Omental fat pad (tissue), 4 donors: ENCODE results near the gene KLF3. TPM values are rescaled to one million over a fixed set of nuclear protein-coding genes. Genes with fewer than 3 reads are reported as not detected.

Source experiments
- ATAC-seq: fragments of 150-250 bp; one replicate; pipeline ENCODE4 v1.9.1; 2016; ENCODE audit warnings: mild to moderate bottlenecking, moderate library complexity; ENCODE audit not compliant: low FRiP score
- DNase-seq: peaks from one replicate; pipeline ENCODE4 v3.0.0-alpha.2; 2019; ENCODE audit warnings: low spot score
- total RNA-seq, 4 donors: library from RNA; depleted of rRNA; stranded (reverse); fragments of >200 nt; gene quantifications; one replicate each; pipeline ENCODE4 v1.1.0, GENCODE V29; 2016
- TF ChIP-seq, protein P1 (sequence below), 3 donors: fragments of 450-650 bp; IDR thresholded peaks; one replicate each; pipeline ENCODE4 v1.5.1; 2016 to 2017; ENCODE audit warnings: antibody characterized with exemption in 3 of 3, mild to moderate bottlenecking in 3 of 3, moderate library complexity in 2 of 3

KLF3 gene
- total RNA-seq, result 10 to 100 TPM; 40.4 to 64.9 (median 53.8) TPM

DNA sequence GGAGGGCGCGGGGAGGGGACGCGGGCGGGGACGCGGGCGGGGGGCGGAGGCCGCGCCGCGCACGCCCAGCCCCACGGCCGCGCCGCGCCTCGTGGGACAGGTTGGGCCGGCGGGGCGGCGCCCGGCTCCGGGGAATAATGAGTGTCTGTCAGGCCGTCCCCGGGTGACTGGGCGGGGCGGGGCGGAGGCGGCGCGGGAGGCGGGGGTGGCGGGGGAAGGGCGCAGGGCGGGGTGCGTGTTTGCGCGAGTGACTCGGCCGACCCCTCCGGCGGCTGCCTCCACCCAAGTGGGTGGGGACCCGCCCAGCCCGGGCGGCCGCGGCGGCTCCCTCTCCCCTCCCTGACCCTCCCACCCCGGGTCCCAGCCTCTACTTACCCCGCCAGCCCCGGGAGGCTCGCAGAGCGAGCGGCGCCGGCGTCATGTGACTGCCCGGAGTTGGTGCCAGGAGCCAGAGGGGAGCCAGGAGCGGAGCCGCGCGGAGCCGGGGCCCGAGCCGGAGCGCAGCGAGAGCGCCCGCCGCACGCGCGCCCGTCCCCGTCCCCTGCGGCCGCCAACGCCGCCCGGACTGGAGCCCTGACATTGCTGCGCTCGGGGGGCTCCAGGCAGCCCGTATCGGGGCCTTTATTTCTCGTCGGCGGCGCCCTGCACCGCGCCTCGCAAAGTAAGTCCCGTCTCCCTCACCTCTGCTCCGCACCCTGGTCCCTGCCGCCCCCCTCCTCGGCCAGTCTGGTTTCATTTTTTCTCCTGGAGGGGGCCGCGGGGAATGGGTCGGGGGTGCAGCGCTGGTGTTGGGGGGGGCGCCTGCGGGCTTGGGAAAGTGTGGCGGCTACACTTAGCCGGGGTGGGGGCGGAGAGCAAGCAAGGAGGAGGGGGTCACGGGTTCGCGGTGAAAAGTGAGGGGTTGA, at the start of gene KLF3:
Gene KLF3, plus strand, starts transcription at position 399 of the 905 bp plus-strand sequence. CDS start 16,427 bp downstream, outside the sequence.
- ATAC-seq (peak; percentile 84), DNase-seq (peak; percentile 65)
- TF ChIP-seq, protein P1, sequence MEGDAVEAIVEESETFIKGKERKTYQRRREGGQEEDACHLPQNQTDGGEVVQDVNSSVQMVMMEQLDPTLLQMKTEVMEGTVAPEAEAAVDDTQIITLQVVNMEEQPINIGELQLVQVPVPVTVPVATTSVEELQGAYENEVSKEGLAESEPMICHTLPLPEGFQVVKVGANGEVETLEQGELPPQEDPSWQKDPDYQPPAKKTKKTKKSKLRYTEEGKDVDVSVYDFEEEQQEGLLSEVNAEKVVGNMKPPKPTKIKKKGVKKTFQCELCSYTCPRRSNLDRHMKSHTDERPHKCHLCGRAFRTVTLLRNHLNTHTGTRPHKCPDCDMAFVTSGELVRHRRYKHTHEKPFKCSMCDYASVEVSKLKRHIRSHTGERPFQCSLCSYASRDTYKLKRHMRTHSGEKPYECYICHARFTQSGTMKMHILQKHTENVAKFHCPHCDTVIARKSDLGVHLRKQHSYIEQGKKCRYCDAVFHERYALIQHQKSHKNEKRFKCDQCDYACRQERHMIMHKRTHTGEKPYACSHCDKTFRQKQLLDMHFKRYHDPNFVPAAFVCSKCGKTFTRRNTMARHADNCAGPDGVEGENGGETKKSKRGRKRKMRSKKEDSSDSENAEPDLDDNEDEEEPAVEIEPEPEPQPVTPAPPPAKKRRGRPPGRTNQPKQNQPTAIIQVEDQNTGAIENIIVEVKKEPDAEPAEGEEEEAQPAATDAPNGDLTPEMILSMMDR (IDR thresholded peaks at IDR 0.05), result no peak

- TF ChIP-seq, protein P1 (IDR thresholded peaks at IDR 0.05), result no peak
- ATAC-seq (no peak), DNase-seq (no peak)
Observed at GRCh38 chr4:38614231-38614630, 49.8 kb upstream of the KLF3 start.

- TF ChIP-seq, protein P1 (IDR thresholded peaks at IDR 0.05), result no peak
- ATAC-seq, result no peak
- DNase-seq, result no peak
Observed at GRCh38 chr4:38615847-38616246, 48.2 kb upstream of the KLF3 start.

- ATAC-seq (no peak), DNase-seq (no peak)
- TF ChIP-seq, protein P1 (IDR thresholded peaks at IDR 0.05), result no peak
Observed at GRCh38 chr4:38618505-38618904, 45.5 kb upstream of the KLF3 start.

DNA sequence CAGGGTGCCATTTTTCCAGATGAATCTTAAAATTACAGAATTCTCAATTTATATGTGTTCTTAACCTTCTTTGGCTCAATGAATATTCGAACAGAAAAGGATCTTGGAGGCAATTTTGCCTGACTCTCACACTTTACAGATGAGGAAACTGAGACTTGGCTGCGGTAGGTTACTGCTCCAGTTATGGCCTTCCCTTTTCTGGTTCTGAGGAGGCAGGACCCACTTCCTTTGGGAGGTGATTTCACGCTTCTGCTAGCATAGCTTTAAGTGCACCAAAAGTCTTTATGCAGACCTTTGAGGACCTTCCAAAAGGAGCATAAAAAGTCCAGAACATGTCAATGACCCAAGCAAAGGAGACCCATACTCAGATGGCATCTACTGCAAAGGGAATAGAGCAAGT, 44.7 kb upstream of the KLF3 start:
- TF ChIP-seq, protein P1 (IDR thresholded peaks at IDR 0.05), result no peak
- ATAC-seq (no peak), DNase-seq (no peak)

DNA sequence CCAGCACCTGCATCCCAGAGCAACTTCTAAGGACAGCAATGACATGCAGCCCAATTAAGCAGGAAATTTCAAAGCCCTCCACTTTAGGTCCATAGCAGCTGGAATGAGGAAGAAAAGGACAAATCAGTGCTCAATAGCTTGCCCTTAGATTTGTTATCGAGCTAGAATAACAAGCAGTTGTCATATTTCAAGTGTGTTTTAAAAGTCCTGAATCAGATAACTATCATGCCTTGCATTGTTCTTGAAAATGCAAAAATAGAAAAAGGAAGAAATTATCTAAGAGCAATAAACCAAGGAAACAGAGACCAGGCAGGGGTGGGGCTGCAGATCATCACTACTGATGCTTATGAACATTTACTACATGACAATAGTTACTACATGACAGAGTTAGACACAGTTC, 43.9 kb upstream of the KLF3 start:
- DNase-seq (no peak), ATAC-seq (no peak)
- TF ChIP-seq, protein P1 (IDR thresholded peaks at IDR 0.05), result no peak

GRCh38 chr4:38620527-38621027, 43.4 kb upstream of the KLF3 start:
- ATAC-seq (no peak), DNase-seq (no peak)
- TF ChIP-seq, protein P1 (IDR thresholded peaks at IDR 0.05), result no peak
